Liver (tissue), 9 donors: ENCODE data around the gene SDSL. TPM values are rescaled to one million over a fixed set of nuclear protein-coding genes. Genes with fewer than 3 reads are reported as not detected.

ENCODE experiments used
- DNase-seq: peaks from one replicate; pipeline ENCODE4 v3.0.0-alpha.2; 2017; ENCODE audit warnings: low spot score
- H3K27ac ChIP-seq, 2 donors: one replicate each; pipeline ENCODE4 v1.7.0; 2013; ENCODE audit warnings: inconsistent platforms in 2 of 2, low read length in 2 of 2, control low read depth in 1 of 2, low read depth in 1 of 2, mild to moderate bottlenecking in 1 of 2
- H3K27me3 ChIP-seq, 4 donors: one replicate each; pipeline versions ENCODE4 v1.6.1 to v1.7.0; 2013; ENCODE audit warnings: low read length in 3 of 4, inconsistent platforms in 1 of 4, mild to moderate bottlenecking in 1 of 4, moderate library complexity in 1 of 4; ENCODE audit not compliant: control insufficient read depth in 4 of 4, insufficient read depth in 4 of 4
- H3K36me3 ChIP-seq, 4 donors: one replicate each; pipeline versions ENCODE4 v1.6.1 to v1.7.0; 2013; ENCODE audit warnings: low read length in 3 of 4, mild to moderate bottlenecking in 3 of 4, low read depth in 1 of 4, moderate library complexity in 1 of 4; ENCODE audit not compliant: control insufficient read depth in 4 of 4, insufficient read depth in 3 of 4
- H3K4me1 ChIP-seq, 4 donors: one replicate each; pipeline versions ENCODE4 v1.6.1 to v1.7.0; 2013; ENCODE audit warnings: low read length in 3 of 4, mild to moderate bottlenecking in 3 of 4, moderate library complexity in 1 of 4; ENCODE audit not compliant: control insufficient read depth in 4 of 4, insufficient read depth in 4 of 4
- H3K4me3 ChIP-seq, 3 donors: one replicate each; pipeline versions ENCODE4 v1.6.1 to v1.7.0; 2013; ENCODE audit warnings: low read length in 3 of 3, control low read depth in 1 of 3, low read depth in 1 of 3, mild to moderate bottlenecking in 1 of 3
- H3K9ac ChIP-seq, 2 donors: one replicate each; pipeline ENCODE4 v1.7.0; 2013; ENCODE audit warnings: low read length in 2 of 2, mild to moderate bottlenecking in 2 of 2, moderate library complexity in 2 of 2, control low read depth in 1 of 2, low read depth in 1 of 2
- H3K9me3 ChIP-seq, 4 donors: one replicate each; pipeline versions ENCODE4 v1.6.1 to v1.7.0; 2013; ENCODE audit warnings: low read length in 3 of 4; ENCODE audit not compliant: control insufficient read depth in 4 of 4
- EGR1 ChIP-seq, 2 donors: IDR thresholded peaks; 2 replicates each; pipeline ENCODE4 v1.6.1; 2016 to 2018; ENCODE audit warnings: antibody characterized with exemption in 2 of 2, low read depth in 2 of 2
- FOXA1 ChIP-seq: IDR thresholded peaks from 2 replicates; pipeline ENCODE4 v1.6.1; 2016; ENCODE audit warnings: antibody characterized with exemption
- GABPA ChIP-seq, 2 donors: IDR thresholded peaks in 1 of 2; conservative IDR thresholded peaks in 1 of 2; 2 replicates each; pipeline ENCODE4 v1.6.1; 2016; ENCODE audit warnings: antibody characterized with exemption in 2 of 2, mild to moderate bottlenecking in 1 of 2, moderate library complexity in 1 of 2
- HNF4A ChIP-seq, 2 donors: conservative IDR thresholded peaks; 2 replicates each; pipeline ENCODE4 v1.6.1; 2016; ENCODE audit warnings: antibody characterized with exemption in 2 of 2, mild to moderate bottlenecking in 2 of 2
- HNF4G ChIP-seq: IDR thresholded peaks from 2 replicates; pipeline ENCODE4 v1.6.1; 2016; ENCODE audit warnings: antibody characterized with exemption
- JUND ChIP-seq, 2 donors: IDR thresholded peaks; 2 replicates each; pipeline ENCODE4 v1.6.1; 2016; ENCODE audit warnings: antibody characterized with exemption in 2 of 2
- RAD21 ChIP-seq, 2 donors: IDR thresholded peaks; 2 replicates each; pipeline ENCODE4 v1.6.1; 2016; ENCODE audit warnings: antibody characterized with exemption in 2 of 2, mild to moderate bottlenecking in 2 of 2
- RXRA ChIP-seq, 2 donors: IDR thresholded peaks; 2 replicates each; pipeline ENCODE4 v1.6.1; 2017 to 2018; ENCODE audit warnings: antibody characterized with exemption in 2 of 2, mild to moderate bottlenecking in 1 of 2
- SP1 ChIP-seq: IDR thresholded peaks from 2 replicates; pipeline ENCODE4 v1.6.1; 2018; ENCODE audit warnings: antibody characterized with exemption, mild to moderate bottlenecking
- TAF1 ChIP-seq: conservative IDR thresholded peaks from 2 replicates; pipeline ENCODE4 v1.6.1; 2016; ENCODE audit warnings: antibody characterized with exemption, mild to moderate bottlenecking
- YY1 ChIP-seq: IDR thresholded peaks from 2 replicates; pipeline ENCODE4 v1.6.1; 2016; ENCODE audit warnings: antibody characterized with exemption, mild to moderate bottlenecking
- WGBS: extraction: QIAGEN DNeasy Blood & Tissue Kit; methylation state at CpG from one replicate; pipeline ENCODE4 v1.1.7; 2013; 5-methylcytosine and 5-hydroxymethylcytosine counted together
- polyA plus RNA-seq, 2 donors: library from polyadenylated mRNA; stranded (reverse) in 1 of 2; unstranded in 1 of 2; fragments of 200-250 nt in 1 of 2; fragments of >200 nt in 1 of 2; fragmentation: Nextera tagmentation in 1 of 2; extraction: Ambion mirVana in 1 of 2; gene quantifications; one replicate each; pipeline versions ENCODE4 v1.2.1 to v1.2.3, GENCODE V29; 2013 to 2015
- total RNA-seq, 2 donors: library from RNA; depleted of rRNA; stranded (reverse); fragments of >200 nt; gene quantifications; one replicate each; pipeline ENCODE4 v1.2.3, GENCODE V29; 2014
- TF ChIP-seq, protein P1 (sequence below): IDR thresholded peaks from 2 replicates; pipeline ENCODE4 v1.6.1; 2016; ENCODE audit warnings: antibody characterized with exemption
- TF ChIP-seq, protein P2 (sequence below): IDR thresholded peaks from 2 replicates; pipeline ENCODE4 v1.6.1; 2016; ENCODE audit warnings: antibody characterized with exemption
- TF ChIP-seq, protein P3 (sequence below): IDR thresholded peaks from 2 replicates; pipeline ENCODE4 v1.6.1; 2016; ENCODE audit warnings: antibody characterized with exemption
- TF ChIP-seq, protein P4 (sequence below): IDR thresholded peaks from 2 replicates; pipeline ENCODE4 v1.6.1; 2016; ENCODE audit warnings: antibody characterized with exemption, mild to moderate bottlenecking
- TF ChIP-seq, protein P5 (sequence below): fragments of 150-350 bp; IDR thresholded peaks from 2 replicates; pipeline ENCODE4 v1.5.1; 2017; ENCODE audit warnings: improper control_type of control experiment, low read depth, low read length; ENCODE audit not compliant: missing input control
- donor health status: healthy.
- donor health status: healthy.
- donor health status: healthy.
- donor health status: healthy.
- donor health status: healthy.

Gene SDSL
- total and polyA plus RNA-seq, 4 donors: 22.4 to 93.1 (median 33.7) TPM

- no peak overlapping the region for H3K4me3 ChIP-seq
- WGBS: 83% methylated on average over 9 of the region's 9 CpGs
- no peaks in the 10 kb centered on the region for H3K4me1 ChIP-seq
- no peak overlapping the region for H3K9ac ChIP-seq
- TF ChIP-seq EGR1 (IDR thresholded peaks at IDR 0.05; ENCODE audit: low read depth in 2 of 2) (no peak), JUND (IDR thresholded peaks at IDR 0.05) (no peak), TAF1 (no peak), FOXA1 (no peak), SP1 (no peak), HNF4A (conservative IDR thresholded peaks at IDR 0.05) (no peak), HNF4G (no peak)
- TF ChIP-seq, protein P1, sequence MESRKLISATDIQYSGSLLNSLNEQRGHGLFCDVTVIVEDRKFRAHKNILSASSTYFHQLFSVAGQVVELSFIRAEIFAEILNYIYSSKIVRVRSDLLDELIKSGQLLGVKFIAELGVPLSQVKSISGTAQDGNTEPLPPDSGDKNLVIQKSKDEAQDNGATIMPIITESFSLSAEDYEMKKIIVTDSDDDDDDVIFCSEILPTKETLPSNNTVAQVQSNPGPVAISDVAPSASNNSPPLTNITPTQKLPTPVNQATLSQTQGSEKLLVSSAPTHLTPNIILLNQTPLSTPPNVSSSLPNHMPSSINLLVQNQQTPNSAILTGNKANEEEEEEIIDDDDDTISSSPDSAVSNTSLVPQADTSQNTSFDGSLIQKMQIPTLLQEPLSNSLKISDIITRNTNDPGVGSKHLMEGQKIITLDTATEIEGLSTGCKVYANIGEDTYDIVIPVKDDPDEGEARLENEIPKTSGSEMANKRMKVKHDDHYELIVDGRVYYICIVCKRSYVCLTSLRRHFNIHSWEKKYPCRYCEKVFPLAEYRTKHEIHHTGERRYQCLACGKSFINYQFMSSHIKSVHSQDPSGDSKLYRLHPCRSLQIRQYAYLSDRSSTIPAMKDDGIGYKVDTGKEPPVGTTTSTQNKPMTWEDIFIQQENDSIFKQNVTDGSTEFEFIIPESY: no peak
- TF ChIP-seq, protein P2, sequence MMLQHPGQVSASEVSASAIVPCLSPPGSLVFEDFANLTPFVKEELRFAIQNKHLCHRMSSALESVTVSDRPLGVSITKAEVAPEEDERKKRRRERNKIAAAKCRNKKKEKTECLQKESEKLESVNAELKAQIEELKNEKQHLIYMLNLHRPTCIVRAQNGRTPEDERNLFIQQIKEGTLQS: no peak
- H3K27me3 ChIP-seq: no peaks in the 10 kb centered on the region
- no peak overlapping the region for H3K27ac ChIP-seq
- H3K9me3 ChIP-seq: no peaks in the 10 kb centered on the region
- DNase-seq: no peak
- peaks cover 0 to 8% (median 1%) of the 10 kb centered on the region in 4 donors for H3K36me3 ChIP-seq
Observed at GRCh38 chr12:113437729-113438100, 15.5 kb downstream of the SDSL start.

DNA sequence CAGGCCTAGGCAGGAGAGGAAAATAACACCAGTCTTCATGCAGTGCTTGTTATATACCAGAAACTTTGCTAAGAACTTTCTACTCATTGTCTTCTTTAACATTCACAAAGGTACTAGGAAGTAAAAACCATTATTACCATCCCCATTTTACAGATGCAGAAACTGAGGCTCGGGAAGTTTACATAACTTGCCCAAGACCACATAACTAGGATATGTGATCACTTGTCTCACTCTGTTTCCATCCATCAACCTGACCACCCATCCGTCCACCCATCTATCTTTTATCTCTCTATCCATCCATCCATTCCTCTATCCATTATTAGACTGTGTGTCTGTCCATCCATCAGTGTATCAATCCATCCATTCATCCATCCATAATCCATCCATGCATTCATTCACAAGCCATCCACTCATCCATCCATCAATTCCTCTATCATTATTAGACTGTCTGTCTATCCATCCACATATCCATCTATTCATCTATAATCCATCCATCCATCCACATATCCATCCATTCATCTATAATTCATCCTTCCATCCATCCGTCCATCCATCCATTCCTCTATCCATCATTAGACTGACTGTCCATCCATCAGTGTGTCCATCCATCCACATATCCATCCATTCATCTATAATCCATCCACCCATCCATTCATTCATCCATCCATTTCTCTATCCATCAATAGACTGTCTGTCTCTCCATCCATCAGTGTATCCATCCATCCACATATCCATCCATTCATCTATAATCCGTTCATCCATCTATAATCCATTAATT, 16.5 kb downstream of the SDSL start:
- DNase-seq: no peak
- Histone ChIP-seq H3K4me1 (no peaks in the 10 kb centered on the region), H3K27ac (no peak overlapping the region), H3K4me3 (no peak overlapping the region), H3K27me3 (no peaks in the 10 kb centered on the region), H3K36me3 (peaks cover 0 to 8% (median 1%) of the 10 kb centered on the region in 4 donors), H3K9me3 (no peaks in the 10 kb centered on the region), H3K9ac (no peak overlapping the region)
- TF ChIP-seq, protein P3, sequence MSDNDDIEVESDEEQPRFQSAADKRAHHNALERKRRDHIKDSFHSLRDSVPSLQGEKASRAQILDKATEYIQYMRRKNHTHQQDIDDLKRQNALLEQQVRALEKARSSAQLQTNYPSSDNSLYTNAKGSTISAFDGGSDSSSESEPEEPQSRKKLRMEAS: no peak
- no peak for TF ChIP-seq GABPA (IDR thresholded peaks at IDR 0.05 in 1 of 2, conservative IDR thresholded peaks at IDR 0.05 in 1 of 2)
- TF ChIP-seq, protein P4, sequence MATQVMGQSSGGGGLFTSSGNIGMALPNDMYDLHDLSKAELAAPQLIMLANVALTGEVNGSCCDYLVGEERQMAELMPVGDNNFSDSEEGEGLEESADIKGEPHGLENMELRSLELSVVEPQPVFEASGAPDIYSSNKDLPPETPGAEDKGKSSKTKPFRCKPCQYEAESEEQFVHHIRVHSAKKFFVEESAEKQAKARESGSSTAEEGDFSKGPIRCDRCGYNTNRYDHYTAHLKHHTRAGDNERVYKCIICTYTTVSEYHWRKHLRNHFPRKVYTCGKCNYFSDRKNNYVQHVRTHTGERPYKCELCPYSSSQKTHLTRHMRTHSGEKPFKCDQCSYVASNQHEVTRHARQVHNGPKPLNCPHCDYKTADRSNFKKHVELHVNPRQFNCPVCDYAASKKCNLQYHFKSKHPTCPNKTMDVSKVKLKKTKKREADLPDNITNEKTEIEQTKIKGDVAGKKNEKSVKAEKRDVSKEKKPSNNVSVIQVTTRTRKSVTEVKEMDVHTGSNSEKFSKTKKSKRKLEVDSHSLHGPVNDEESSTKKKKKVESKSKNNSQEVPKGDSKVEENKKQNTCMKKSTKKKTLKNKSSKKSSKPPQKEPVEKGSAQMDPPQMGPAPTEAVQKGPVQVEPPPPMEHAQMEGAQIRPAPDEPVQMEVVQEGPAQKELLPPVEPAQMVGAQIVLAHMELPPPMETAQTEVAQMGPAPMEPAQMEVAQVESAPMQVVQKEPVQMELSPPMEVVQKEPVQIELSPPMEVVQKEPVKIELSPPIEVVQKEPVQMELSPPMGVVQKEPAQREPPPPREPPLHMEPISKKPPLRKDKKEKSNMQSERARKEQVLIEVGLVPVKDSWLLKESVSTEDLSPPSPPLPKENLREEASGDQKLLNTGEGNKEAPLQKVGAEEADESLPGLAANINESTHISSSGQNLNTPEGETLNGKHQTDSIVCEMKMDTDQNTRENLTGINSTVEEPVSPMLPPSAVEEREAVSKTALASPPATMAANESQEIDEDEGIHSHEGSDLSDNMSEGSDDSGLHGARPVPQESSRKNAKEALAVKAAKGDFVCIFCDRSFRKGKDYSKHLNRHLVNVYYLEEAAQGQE: no peak
- no peak for TF ChIP-seq RAD21 (IDR thresholded peaks at IDR 0.05)
- TF ChIP-seq RXRA (IDR thresholded peaks at IDR 0.05): no peak
- TF ChIP-seq, protein P1: no peak
- TF ChIP-seq TAF1: no peak
- no peak for TF ChIP-seq SP1
- TF ChIP-seq EGR1 (IDR thresholded peaks at IDR 0.05; ENCODE audit: low read depth in 2 of 2): no peak
- TF ChIP-seq YY1: no peak
- TF ChIP-seq, protein P5, sequence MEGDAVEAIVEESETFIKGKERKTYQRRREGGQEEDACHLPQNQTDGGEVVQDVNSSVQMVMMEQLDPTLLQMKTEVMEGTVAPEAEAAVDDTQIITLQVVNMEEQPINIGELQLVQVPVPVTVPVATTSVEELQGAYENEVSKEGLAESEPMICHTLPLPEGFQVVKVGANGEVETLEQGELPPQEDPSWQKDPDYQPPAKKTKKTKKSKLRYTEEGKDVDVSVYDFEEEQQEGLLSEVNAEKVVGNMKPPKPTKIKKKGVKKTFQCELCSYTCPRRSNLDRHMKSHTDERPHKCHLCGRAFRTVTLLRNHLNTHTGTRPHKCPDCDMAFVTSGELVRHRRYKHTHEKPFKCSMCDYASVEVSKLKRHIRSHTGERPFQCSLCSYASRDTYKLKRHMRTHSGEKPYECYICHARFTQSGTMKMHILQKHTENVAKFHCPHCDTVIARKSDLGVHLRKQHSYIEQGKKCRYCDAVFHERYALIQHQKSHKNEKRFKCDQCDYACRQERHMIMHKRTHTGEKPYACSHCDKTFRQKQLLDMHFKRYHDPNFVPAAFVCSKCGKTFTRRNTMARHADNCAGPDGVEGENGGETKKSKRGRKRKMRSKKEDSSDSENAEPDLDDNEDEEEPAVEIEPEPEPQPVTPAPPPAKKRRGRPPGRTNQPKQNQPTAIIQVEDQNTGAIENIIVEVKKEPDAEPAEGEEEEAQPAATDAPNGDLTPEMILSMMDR: no peak
- TF ChIP-seq JUND (IDR thresholded peaks at IDR 0.05): no peak
- no peak for TF ChIP-seq HNF4G
- no peak for TF ChIP-seq HNF4A (conservative IDR thresholded peaks at IDR 0.05)
- no peak for TF ChIP-seq FOXA1
- 88% methylated on average over 4 of the region's 4 CpGs for WGBS
